Measurements from ENCODE around the gene RFX4. TPM values are rescaled to one million over a fixed set of nuclear protein-coding genes. Genes with fewer than 3 reads are reported as not detected.

RFX4 gene
- total RNA-seq, 2 experiments from 2014 or later = not detected

- TF ChIP-seq, protein P1, sequence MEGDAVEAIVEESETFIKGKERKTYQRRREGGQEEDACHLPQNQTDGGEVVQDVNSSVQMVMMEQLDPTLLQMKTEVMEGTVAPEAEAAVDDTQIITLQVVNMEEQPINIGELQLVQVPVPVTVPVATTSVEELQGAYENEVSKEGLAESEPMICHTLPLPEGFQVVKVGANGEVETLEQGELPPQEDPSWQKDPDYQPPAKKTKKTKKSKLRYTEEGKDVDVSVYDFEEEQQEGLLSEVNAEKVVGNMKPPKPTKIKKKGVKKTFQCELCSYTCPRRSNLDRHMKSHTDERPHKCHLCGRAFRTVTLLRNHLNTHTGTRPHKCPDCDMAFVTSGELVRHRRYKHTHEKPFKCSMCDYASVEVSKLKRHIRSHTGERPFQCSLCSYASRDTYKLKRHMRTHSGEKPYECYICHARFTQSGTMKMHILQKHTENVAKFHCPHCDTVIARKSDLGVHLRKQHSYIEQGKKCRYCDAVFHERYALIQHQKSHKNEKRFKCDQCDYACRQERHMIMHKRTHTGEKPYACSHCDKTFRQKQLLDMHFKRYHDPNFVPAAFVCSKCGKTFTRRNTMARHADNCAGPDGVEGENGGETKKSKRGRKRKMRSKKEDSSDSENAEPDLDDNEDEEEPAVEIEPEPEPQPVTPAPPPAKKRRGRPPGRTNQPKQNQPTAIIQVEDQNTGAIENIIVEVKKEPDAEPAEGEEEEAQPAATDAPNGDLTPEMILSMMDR (IDR thresholded peaks at IDR 0.05) = no peak
- H3K36me3 Mint-ChIP-seq (ENCODE audit: low read depth) = peaks cover 1% of the 10 kb centered on the region
- ChIA-PET CTCF (no interaction called here), POLR2A (no interaction called here)
- no peak overlapping the region for H3K27ac Mint-ChIP-seq
- H3K9me3 Mint-ChIP-seq = no peaks in the 10 kb centered on the region
- no peak for ATAC-seq
- H3K4me1 Mint-ChIP-seq (ENCODE audit: low read depth) = no peaks in the 10 kb centered on the region
- DNase-seq = no peak
- H3K27me3 Mint-ChIP-seq = peaks cover 24% of the 10 kb centered on the region
- no peak overlapping the region for H3K4me3 Mint-ChIP-seq
- intact Hi-C loops (cut with micrococcal nuclease) = no loop called here
Measured at GRCh38 chr12:106566771-106567170, 16.0 kb upstream of the RFX4 start.

- no peak overlapping the region for H3K27ac Mint-ChIP-seq
- peaks cover 16% of the 10 kb centered on the region for H3K27me3 Mint-ChIP-seq
- no peak for DNase-seq
- no peaks in the 10 kb centered on the region for H3K9me3 Mint-ChIP-seq
- H3K4me1 Mint-ChIP-seq (ENCODE audit: low read depth) = no peaks in the 10 kb centered on the region
- no peak overlapping the region for H3K4me3 Mint-ChIP-seq
- intact Hi-C loops (cut with micrococcal nuclease) = no loop called here
- ATAC-seq = no peak
- TF ChIP-seq, protein P1 (IDR thresholded peaks at IDR 0.05) = no peak
- ChIA-PET CTCF (no interaction called here), POLR2A (no interaction called here)
- H3K36me3 Mint-ChIP-seq (ENCODE audit: low read depth) = peaks cover 1% of the 10 kb centered on the region
Measured at GRCh38 chr12:106573239-106573638, 9.6 kb upstream of the RFX4 start.

- Mint-ChIP-seq H3K4me1 (ENCODE audit: low read depth) (peaks cover under 1% of the 10 kb centered on the region), H3K9me3 (no peaks in the 10 kb centered on the region), H3K27me3 (peaks cover 36% of the 10 kb centered on the region), H3K4me3 (no peak overlapping the region), H3K36me3 (ENCODE audit: low read depth) (no peaks in the 10 kb centered on the region), H3K27ac (no peak overlapping the region)
- intact Hi-C loops (cut with micrococcal nuclease) = no loop called here
- TF ChIP-seq, protein P1 (IDR thresholded peaks at IDR 0.05) = no peak
- ATAC-seq = no peak
- no peak for DNase-seq
- POLR2A ChIA-PET = no interaction called here
- CTCF ChIA-PET = no interaction called here
Measured at GRCh38 chr12:106576848-106577247, 6.0 kb upstream of the RFX4 start.

GRCh38 chr12:106580671-106581508 is 1.9 kb upstream of the RFX4 start:
- ATAC-seq = no peak
- TF ChIP-seq, protein P1 (IDR thresholded peaks at IDR 0.05) = no peak
- intact Hi-C loops (cut with micrococcal nuclease) = no loop called here
- ChIA-PET POLR2A (no interaction called here), CTCF (no interaction called here)
- Mint-ChIP-seq H3K27ac (no peak overlapping the region), H3K27me3 (peaks cover 67% of the 10 kb centered on the region), H3K4me3 (no peak overlapping the region), H3K4me1 (ENCODE audit: low read depth) (peaks cover 25% of the 10 kb centered on the region), H3K9me3 (no peaks in the 10 kb centered on the region), H3K36me3 (ENCODE audit: low read depth) (no peaks in the 10 kb centered on the region)
- DNase-seq = no peak

GRCh38 chr12:106581543-106582248 is 1.1 kb upstream of the RFX4 start:
- no peak for ATAC-seq
- Mint-ChIP-seq H3K27me3 (peaks cover 74% of the 10 kb centered on the region), H3K9me3 (no peaks in the 10 kb centered on the region), H3K36me3 (ENCODE audit: low read depth) (no peaks in the 10 kb centered on the region), H3K4me3 (peak overlapping the region; percentile 15), H3K4me1 (ENCODE audit: low read depth) (peaks cover 28% of the 10 kb centered on the region), H3K27ac (no peak overlapping the region)
- DNase-seq = peak; percentile 26
- intact Hi-C loops (cut with micrococcal nuclease) = no loop called here
- ChIA-PET CTCF (no interaction called here), POLR2A (no interaction called here)
- TF ChIP-seq, protein P1 (IDR thresholded peaks at IDR 0.05) = no peak
